ENCODE results near the gene MAPKAPK2.

DNA sequence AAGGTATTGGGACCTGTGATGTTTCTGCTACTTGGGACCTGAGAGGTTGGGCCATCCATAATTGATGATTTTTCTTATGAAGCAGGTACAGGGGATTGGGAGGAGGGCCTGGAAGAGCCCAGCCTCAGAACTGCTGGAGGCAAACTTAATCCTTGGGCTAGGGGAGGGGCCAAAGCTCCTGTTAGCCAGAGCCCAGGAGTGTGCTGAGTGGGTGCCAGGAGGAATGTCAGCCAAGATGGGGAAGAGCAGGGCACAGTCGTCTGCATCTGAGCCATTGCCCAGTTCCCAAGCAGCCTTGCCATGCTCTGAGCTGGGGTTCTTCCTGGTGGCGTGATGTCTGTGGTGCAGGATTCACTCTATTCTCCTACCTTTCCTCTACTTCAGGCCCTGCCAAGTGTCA is 5.8 kb downstream of the MAPKAPK2 start:
- TF ChIP-seq BHLHE40 (IDR thresholded peaks at IDR 0.05; ENCODE audit: borderline replicate concordance) (no peak), FOXM1 (IDR thresholded peaks at IDR 0.05; ENCODE audit: borderline replicate concordance) (no peak)
